Effector memory CD4-positive, alpha-beta T cell (primary cell): ENCODE data around the gene ITGB5.
"Not testable (repeated sequence)": the region's sequence is repeated elsewhere in the genome, so short reads cannot be mapped to it uniquely, and the experiment has no call there.

Experiments used
- DNase-seq, 3 donors: peaks; one replicate each; pipeline ENCODE4 v3.0.0-alpha.2; 2020
- H3K27ac ChIP-seq: 2 replicates; pipeline ENCODE4 v1.7.0; 2013; ENCODE audit warnings: mild to moderate bottlenecking, low read length, moderate library complexity; ENCODE audit not compliant: insufficient read depth, poor library complexity, severe bottlenecking
- H3K27me3 ChIP-seq: replicated peaks from 2 replicates; pipeline ENCODE4 v1.7.0; 2013; ENCODE audit warnings: mild to moderate bottlenecking, low read length; ENCODE audit not compliant: insufficient read depth, control insufficient read depth, poor library complexity, severe bottlenecking
- H3K36me3 ChIP-seq: 2 replicates; pipeline ENCODE4 v1.7.0; 2013; ENCODE audit warnings: mild to moderate bottlenecking, low read length, moderate library complexity; ENCODE audit not compliant: control insufficient read depth, insufficient read depth
- H3K4me1 ChIP-seq: 2 replicates; pipeline ENCODE4 v1.7.0; 2013; ENCODE audit warnings: low read length, mild to moderate bottlenecking; ENCODE audit not compliant: control insufficient read depth, insufficient read depth, poor library complexity, severe bottlenecking
- H3K4me3 ChIP-seq: 2 replicates; pipeline ENCODE4 v1.7.0; 2013; ENCODE audit warnings: low read length, low read depth, mild to moderate bottlenecking; ENCODE audit not compliant: insufficient read depth, poor library complexity, severe bottlenecking
- H3K9me3 ChIP-seq: 2 replicates; pipeline ENCODE4 v1.7.0; 2013; ENCODE audit warnings: mild to moderate bottlenecking, low read length, moderate library complexity; ENCODE audit not compliant: control insufficient read depth

Gene ITGB5

DNA sequence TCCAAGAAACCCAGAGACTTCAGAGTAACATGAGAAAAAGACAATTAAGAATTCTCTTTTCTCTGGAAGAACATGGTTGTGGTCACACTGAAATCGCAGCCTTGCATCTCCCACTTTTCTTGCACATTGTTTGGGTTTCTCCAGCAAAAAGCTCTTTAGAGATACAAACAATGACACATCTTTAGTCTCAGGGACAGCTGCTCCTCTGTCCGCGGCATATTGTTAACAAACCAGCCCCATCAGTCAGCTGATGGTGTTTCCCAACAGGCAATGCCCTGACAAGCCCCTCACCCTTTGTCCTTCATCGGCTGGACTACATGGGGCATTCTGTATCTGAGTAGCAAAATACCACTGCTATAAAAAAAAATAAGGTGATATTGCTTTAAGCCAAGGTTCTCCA, 103.5 kb downstream of the ITGB5 start:
- Histone ChIP-seq H3K27me3 (no peaks in the 10 kb centered on the region), H3K27ac (no peak overlapping the region), H3K36me3 (no peaks in the 10 kb centered on the region), H3K9me3 (no peaks in the 10 kb centered on the region), H3K4me3 (no peak overlapping the region), H3K4me1 (no peaks in the 10 kb centered on the region)
- DNase-seq: no peak

DNA sequence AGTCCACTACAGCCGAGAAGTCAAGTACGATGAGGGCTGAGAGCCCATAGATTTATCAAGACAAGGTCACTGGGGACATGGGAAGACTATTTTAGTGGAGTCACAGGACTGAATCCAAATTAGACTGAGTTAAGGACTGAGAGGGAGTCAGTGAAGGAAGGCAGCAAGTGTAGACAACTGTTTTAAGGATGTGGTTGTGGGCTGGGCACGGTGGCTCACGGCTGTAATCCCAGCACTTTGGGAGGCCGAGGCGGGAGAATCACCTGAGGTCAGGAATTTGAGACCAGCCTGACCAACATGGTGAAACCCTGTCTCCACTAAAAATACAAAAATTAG, 104.8 kb downstream of the ITGB5 start:
- not testable (repeated sequence) for H3K9me3 ChIP-seq, H3K27me3 ChIP-seq, H3K4me3 ChIP-seq, DNase-seq, H3K4me1 ChIP-seq, H3K27ac ChIP-seq, H3K36me3 ChIP-seq

DNA sequence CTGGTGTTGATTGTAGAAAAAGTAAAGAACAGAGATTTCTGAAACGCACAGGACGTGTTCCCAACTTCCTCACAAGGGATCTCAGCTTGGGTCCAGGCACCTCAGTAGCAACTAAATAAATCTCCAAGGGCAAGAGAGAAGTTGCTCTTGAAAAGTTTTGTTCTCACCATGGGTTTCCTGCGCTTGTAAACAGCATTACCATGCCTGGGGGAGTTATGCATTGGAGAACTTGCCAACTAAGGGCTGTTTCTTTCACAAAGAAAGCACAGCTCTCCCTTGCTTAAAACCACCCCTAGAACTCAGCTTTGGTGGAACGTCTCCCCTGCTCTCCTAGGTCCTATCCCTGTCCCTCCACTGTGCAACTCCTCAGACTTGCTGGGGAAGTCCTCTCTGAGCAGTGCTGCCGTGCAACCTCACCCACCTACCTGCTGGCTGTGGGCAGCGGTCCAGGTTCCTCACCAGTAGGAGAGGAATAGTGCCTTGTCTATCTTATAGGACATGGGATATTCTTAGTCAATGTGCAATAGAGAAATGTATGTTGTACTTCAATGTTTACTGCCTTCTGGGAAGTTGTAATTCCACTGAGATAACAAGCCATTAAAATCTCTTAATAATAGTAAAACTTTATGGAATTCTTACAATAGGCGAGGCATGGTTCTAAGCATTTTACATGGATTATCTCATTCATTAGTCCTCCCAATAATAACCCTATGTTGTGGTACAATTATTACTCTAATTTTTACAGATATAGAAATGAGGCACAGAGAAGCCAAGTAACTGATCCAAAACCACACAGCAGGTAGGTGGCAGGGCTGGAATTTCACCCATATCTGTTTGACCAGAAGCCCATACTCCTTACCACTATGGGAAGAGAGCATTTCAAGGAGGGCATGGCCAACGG, 105.4 kb downstream of the ITGB5 start:
- Histone ChIP-seq H3K36me3 (no peaks in the 10 kb centered on the region), H3K27me3 (no peaks in the 10 kb centered on the region), H3K27ac (no peak overlapping the region), H3K4me1 (no peaks in the 10 kb centered on the region), H3K4me3 (no peak overlapping the region), H3K9me3 (no peaks in the 10 kb centered on the region)
- DNase-seq: no peak

DNA sequence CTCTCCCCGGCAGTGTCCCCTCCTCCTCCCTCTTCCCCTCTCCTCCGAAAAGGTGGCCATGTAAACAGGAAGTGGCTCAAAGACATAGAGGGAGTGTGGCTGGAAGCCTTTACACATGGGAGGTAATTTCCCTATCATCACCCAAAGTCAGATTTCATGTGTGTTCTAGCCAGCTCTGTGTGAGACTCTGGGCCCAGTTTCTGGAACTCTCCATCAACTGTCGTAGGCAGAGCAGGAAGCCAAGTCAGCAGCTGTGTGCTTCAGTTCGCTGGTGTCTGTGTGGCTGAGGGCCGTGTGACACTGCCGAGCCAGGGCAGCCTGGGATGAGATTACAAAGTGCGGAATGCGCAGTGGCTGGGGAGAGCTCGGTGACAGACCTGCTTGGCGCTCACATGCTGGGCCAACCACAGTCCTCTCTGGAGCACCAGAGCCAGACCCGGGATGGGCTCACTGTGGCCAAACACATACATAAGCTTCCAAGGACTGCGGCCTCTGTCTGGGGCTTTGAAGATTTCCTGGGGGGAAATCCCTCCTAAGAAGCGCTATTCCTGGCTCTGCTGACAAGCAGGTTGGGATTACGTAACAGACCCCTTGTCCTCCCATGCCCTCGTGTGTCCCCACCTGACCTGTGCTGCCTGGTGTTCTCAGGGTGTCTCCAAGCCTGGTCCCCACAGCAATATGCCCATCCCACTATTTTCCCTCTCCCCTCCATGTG, 106.2 kb downstream of the ITGB5 start:
- no peaks in the 10 kb centered on the region for H3K27me3 ChIP-seq
- no peaks in the 10 kb centered on the region for H3K36me3 ChIP-seq
- no peak for DNase-seq
- H3K4me3 ChIP-seq: no peak overlapping the region
- no peaks in the 10 kb centered on the region for H3K9me3 ChIP-seq
- no peaks in the 10 kb centered on the region for H3K4me1 ChIP-seq
- H3K27ac ChIP-seq: no peak overlapping the region

DNA sequence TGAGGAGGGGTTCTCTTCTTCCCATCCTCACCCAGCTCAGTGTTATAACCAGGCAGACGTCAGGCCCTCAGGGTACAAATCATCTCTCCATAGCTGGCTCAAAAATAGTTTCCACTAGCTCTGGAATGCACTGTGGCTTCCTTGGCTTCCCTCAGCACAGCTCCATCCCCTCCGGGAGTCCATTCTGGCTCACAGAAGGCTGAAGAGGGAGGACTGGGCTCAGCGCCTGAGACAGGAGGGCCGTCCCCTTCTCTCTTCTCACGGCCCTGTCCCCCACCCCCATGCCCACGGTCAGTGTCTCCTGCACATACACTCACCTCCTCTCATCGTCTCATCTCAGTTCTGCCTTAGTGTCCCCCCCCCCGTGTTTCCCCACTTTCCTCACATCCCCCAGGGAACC, 106.8 kb downstream of the ITGB5 start:
- no peak overlapping the region for H3K4me3 ChIP-seq
- no peaks in the 10 kb centered on the region for H3K27me3 ChIP-seq
- no peaks in the 10 kb centered on the region for H3K9me3 ChIP-seq
- no peak overlapping the region for H3K27ac ChIP-seq
- no peaks in the 10 kb centered on the region for H3K4me1 ChIP-seq
- no peak for DNase-seq
- no peaks in the 10 kb centered on the region for H3K36me3 ChIP-seq

DNA sequence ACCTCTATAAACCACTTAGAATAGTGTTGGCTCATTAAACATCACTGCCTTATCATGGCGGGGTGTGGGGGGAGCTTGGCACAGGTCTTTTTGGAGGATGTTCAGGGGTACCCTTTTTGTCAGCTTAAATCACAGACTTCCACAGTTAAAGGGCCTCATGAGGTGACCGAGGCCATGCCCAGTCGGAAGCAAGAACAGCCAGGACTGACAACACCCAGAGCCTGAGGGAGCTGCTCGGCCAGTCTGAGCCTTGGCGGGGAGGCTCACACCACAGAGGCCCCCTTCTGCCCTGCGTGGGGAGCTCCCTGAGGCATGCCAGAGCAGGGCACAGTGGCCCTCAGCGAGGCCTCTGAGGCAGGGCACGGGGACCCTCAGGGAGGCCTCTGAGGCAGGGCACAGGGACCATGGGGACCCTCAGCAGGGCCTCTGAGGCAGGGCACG, 107.4 kb downstream of the ITGB5 start:
- Histone ChIP-seq H3K4me3 (no peak overlapping the region), H3K27ac (no peak overlapping the region), H3K36me3 (no peaks in the 10 kb centered on the region), H3K4me1 (no peaks in the 10 kb centered on the region), H3K9me3 (no peaks in the 10 kb centered on the region), H3K27me3 (no peaks in the 10 kb centered on the region)
- no peak for DNase-seq

DNA sequence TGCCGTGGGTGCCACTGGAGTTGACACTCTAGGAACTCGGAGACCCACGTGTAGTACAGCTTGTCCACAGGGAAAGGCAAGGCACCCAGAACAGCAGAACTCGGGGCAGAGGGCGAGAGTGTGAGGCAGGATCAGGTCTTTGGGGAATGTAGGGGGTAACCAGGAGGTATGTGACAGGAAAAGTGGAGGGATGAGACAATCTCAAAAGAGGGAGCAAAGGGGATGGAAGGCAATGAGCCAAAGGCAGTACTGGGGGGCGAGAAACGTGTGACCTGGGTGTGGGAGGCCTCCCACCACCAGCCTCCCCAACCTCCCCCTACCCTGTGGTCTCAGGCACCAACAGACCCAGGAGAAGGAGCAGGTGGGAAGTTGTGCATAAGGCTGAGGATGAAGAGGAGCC, 108.0 kb downstream of the ITGB5 start:
- Histone ChIP-seq H3K4me1 (no peaks in the 10 kb centered on the region), H3K36me3 (no peaks in the 10 kb centered on the region), H3K27ac (no peak overlapping the region)

DNA sequence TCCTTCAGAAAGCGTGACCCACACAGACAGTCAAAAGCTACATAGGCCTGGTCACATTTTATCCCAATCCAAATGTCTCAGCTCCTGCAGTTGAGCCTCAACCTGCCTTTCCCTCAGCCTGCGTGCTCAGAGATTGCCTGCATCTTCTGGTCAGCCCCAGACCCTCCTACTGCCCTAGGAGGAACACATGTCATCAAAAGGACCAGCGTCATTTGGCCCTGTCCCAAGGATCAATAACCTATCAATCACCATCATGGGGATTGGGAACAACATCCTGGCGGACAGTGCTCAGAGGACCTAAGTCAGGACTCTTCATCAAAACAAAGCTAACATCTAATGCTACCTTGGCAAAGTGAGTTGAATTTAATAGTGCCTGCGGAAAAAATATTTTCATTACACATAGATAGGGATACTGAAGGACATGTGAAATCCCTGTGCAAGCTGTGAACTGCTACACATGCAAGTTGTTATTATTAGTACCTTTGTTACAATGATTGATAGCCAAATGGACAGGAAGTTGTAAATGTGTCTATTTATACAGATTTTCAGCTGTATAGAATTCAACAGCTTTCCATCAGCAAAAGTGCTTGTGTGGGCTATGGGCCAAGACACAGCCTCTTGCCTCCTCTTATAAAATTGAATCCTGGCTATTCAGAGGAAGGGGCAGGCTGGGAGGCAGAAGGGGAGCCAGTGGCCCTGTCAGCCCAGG, 109.2 kb downstream of the ITGB5 start:
- no peak for DNase-seq

More for the DNA sequence above, 108.0 kb downstream of the ITGB5 start:
- DNase-seq: no peak
- H3K4me3 ChIP-seq: no peak overlapping the region
- H3K9me3 ChIP-seq: no peaks in the 10 kb centered on the region
- H3K27me3 ChIP-seq: no peaks in the 10 kb centered on the region

DNA sequence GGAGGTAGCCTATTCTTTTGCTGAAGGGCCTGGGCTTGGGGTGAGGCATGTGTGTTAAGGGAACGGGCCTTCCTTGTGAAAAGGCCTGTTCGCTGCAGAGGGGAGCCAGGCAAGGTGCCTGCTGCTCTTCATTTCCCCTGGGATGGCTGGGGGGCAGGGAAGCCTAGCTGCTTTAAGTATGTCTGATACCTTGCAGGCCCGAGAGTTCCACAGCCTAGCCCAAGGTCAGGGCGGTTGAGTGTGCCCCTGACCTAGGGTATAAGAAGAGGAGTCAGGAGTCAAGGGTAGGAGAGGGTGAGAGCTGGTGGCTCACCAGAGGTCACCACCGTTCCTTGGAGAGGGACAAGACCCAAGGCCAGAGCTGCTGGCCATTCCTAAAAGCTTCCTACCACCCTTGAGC, 110.3 kb downstream of the ITGB5 start:
- no peak for DNase-seq
- Histone ChIP-seq H3K4me3 (no peak overlapping the region), H3K27me3 (peaks cover 3% of the 10 kb centered on the region), H3K4me1 (no peaks in the 10 kb centered on the region), H3K9me3 (no peaks in the 10 kb centered on the region), H3K36me3 (no peaks in the 10 kb centered on the region), H3K27ac (no peak overlapping the region)

More for the DNA sequence above, 109.2 kb downstream of the ITGB5 start:
- Histone ChIP-seq H3K27me3 (no peaks in the 10 kb centered on the region), H3K27ac (no peak overlapping the region), H3K4me3 (no peak overlapping the region), H3K36me3 (no peaks in the 10 kb centered on the region), H3K9me3 (no peaks in the 10 kb centered on the region), H3K4me1 (no peaks in the 10 kb centered on the region)

DNA sequence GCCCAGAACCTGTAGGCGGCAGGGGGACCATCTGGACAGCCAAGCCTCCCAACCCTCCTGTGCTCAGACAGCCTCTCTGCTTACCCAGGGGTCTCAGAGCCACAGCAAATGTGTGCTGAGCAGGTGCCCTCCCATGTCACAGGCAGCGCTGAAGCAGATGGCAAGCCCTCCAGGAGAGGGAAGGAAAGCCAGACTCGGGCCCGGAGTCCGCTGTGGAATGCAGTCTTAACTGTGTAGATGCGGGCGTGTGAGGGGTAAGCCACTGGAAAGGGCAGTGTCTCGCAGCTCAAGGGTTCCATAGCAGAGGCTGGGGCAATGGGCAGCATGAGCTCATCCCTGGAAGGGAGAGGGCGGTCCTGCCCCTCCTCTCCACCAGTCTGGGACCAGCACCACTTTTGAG, 111.3 kb downstream of the ITGB5 start:
- H3K9me3 ChIP-seq: no peaks in the 10 kb centered on the region
- no peaks in the 10 kb centered on the region for H3K36me3 ChIP-seq
- peaks cover 3% of the 10 kb centered on the region for H3K27me3 ChIP-seq
- DNase-seq: no peak
- no peak overlapping the region for H3K27ac ChIP-seq
- no peak overlapping the region for H3K4me3 ChIP-seq
- H3K4me1 ChIP-seq: no peaks in the 10 kb centered on the region
